Spleen (tissue), 7 donors: ENCODE results near the gene SEMA5B.

Source experiments
- POLR2A ChIP-seq, 3 donors: fragments of 450-650 bp; IDR thresholded peaks; one replicate each; pipeline ENCODE4 v1.5.1; 2017; ENCODE audit warnings: antibody characterized with exemption in 3 of 3, mild to moderate bottlenecking in 1 of 3
- POLR2AphosphoS5 ChIP-seq, 3 donors: sonication (generic); formaldehyde crosslinking; IDR thresholded peaks; one replicate each; pipeline ENCODE4 v1.5.1; 2017; ENCODE audit warnings: antibody characterized with exemption in 3 of 3
- TF ChIP-seq, protein P1 (sequence below), 11 experiments: fragments of 200-600 bp in 7 of 11; fragments of 450-650 bp in 4 of 11; sonication (generic) in 4 of 11; IDR thresholded peaks in 8 of 11; conservative IDR thresholded peaks in 3 of 11; 1 replicate in 7 of 11; 2 replicates in 4 of 11; pipeline versions ENCODE4 v1.4.0 to v1.8.0; 2016 to 2021; ENCODE audit warnings: antibody characterized with exemption in 11 of 11, inconsistent platforms in 4 of 11, mild to moderate bottlenecking in 1 of 11
- donor health status: DM: no; HTN: no; CAD: no; lungs with moderate emphysema.
- donor health status: DM: no; HTN: no; CAD: no.
- donor health status: DM: no; HTN: no; CAD: no.

- TF ChIP-seq, protein P1, sequence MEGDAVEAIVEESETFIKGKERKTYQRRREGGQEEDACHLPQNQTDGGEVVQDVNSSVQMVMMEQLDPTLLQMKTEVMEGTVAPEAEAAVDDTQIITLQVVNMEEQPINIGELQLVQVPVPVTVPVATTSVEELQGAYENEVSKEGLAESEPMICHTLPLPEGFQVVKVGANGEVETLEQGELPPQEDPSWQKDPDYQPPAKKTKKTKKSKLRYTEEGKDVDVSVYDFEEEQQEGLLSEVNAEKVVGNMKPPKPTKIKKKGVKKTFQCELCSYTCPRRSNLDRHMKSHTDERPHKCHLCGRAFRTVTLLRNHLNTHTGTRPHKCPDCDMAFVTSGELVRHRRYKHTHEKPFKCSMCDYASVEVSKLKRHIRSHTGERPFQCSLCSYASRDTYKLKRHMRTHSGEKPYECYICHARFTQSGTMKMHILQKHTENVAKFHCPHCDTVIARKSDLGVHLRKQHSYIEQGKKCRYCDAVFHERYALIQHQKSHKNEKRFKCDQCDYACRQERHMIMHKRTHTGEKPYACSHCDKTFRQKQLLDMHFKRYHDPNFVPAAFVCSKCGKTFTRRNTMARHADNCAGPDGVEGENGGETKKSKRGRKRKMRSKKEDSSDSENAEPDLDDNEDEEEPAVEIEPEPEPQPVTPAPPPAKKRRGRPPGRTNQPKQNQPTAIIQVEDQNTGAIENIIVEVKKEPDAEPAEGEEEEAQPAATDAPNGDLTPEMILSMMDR (IDR thresholded peaks at IDR 0.05 in 8 of 11, conservative IDR thresholded peaks at IDR 0.05 in 3 of 11): no peak
- TF ChIP-seq POLR2A (IDR thresholded peaks at IDR 0.05) (no peak), POLR2AphosphoS5 (IDR thresholded peaks at IDR 0.05) (no peak)
Observed at GRCh38 chr3:122994954-122995353, 32.6 kb downstream of the SEMA5B start.
